ENCODE measurements around the gene TELO2.
"Not testable (repeated sequence)": the region's sequence is repeated elsewhere in the genome, so short reads cannot be mapped to it uniquely, and the experiment has no call there.

The TELO2 gene

DNA sequence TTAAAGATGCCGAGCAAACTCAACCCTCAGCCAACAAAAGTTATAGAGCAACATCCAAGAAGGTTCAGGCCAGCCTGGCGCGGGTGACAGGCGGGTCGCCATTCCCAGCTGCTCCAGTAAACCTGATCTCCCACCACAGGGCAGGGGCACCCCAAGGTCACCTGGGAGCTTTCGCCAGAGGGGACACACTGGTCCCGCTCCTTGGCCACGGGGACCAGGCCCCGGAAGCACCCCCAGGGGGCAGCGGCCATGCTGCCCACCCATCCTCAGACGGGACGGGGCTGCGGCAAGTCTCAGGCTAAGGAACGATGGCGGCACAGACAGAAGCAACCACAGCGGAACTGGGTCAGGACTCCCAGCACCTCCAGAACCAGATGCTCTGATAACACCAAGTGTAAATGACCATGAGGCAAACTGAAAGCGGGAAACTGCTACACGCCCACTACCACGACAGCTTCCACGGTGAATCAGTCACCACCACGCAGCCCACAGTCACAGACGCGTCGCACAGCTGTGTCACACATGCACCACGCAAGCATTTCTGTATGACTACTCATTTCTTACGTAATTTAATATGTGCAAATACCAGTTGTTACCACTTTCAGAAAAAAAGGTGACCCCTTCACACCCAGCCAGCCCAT is 34.7 kb upstream of the TELO2 start:
- DNase-seq: no peak

- DNase-seq: no peak
Measured at GRCh38 chr16:1458977-1459341, 34.2 kb upstream of the TELO2 start.

GRCh38 chr16:1459967-1460366 is 33.2 kb upstream of the TELO2 start:
- DNase-seq: no peak

GRCh38 chr16:1460602-1461138 is 32.5 kb upstream of the TELO2 start:
- no peak for DNase-seq

- DNase-seq: no peak
Measured at GRCh38 chr16:1461146-1461545, 32.0 kb upstream of the TELO2 start.

- DNase-seq: no peak
Measured at GRCh38 chr16:1464196-1464893, 28.8 kb upstream of the TELO2 start.

DNA sequence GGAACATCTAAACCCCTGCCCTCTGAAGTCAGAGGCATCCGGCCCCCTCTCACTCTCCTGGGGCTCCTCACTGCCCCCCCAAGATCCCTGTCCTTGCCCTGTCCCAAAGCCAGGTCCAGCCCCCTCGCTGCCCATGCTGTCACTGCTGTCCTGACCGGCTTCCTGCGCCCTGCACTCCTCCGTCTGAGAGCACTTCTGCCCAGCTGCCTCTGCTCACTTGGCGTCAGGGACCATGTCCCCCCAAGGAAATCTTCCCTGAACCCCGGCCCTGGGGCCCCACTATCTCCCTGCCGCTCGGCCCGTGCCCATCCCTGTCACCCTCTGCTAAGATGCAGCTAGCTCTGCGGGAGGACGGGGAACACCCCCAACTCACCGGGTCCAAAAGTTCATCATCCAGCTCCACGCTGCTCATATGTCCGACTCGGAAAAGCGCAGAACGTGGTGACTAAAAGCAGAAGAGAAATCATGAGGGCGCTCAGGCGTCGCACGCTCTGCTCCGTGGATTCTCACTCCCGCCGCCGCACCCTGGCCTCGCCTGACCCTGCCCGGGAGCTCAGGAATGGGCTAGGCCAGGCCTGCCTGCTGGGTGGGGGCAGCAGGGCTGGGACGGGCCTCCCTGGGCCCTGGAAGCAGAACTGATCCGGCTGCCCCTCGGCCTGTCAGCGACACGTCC is 28.1 kb upstream of the TELO2 start:
- no peak for DNase-seq

GRCh38 chr16:1465567-1465915 is 27.6 kb upstream of the TELO2 start:
- DNase-seq: no peak

- no peak for DNase-seq
Measured at GRCh38 chr16:1466054-1466453, 27.1 kb upstream of the TELO2 start.

DNA sequence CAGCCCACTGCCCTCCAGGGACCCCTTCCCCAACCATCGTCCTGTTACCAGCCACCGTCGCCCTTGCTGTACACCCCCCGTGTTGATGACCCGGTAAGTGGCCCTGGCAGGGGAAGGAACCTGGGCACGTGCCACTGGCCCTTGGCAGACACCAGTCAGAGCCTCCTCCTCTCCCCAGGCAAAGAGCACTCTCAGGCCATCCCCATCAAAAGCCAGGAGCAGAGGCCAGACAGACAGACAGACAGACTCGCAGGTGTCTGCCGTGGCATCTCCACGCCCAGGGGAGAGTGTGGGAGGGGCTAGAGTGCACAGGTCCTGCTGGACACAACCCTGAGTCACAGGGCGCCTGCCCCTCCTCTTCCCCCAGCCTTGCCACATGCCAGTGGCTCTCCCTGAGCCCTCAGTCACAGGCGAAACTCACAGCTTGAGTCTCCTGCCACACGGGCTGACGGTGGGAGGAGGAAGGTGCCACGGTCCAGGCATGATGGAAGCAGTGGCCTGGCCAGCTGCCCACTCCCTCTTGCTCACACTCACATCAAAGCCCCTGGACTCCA is 26.1 kb upstream of the TELO2 start:
- DNase-seq: no peak

- DNase-seq: no peak
Measured at GRCh38 chr16:1468426-1468810, 24.7 kb upstream of the TELO2 start.

DNA sequence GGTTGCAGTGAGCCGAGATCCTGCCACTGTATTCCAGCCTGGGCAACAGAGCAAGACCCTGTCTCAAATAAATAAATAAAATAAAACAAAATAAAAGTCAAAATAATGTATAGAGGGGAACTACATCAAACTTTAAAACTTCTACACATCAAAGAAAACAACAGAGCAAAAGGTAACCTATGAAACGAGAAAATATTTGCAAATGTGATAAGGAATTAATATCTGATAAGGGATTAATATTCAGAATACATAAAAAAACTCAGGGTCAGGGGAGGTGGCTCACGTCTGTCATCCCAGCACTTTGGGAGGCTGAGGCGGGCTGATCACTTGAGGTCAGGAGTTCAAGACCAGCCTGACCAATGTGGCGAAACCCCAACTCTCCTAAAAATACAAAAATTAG is 24.0 kb upstream of the TELO2 start:
- not testable (repeated sequence) for DNase-seq

- DNase-seq: no peak
Measured at GRCh38 chr16:1469693-1470201, 23.4 kb upstream of the TELO2 start.

DNA sequence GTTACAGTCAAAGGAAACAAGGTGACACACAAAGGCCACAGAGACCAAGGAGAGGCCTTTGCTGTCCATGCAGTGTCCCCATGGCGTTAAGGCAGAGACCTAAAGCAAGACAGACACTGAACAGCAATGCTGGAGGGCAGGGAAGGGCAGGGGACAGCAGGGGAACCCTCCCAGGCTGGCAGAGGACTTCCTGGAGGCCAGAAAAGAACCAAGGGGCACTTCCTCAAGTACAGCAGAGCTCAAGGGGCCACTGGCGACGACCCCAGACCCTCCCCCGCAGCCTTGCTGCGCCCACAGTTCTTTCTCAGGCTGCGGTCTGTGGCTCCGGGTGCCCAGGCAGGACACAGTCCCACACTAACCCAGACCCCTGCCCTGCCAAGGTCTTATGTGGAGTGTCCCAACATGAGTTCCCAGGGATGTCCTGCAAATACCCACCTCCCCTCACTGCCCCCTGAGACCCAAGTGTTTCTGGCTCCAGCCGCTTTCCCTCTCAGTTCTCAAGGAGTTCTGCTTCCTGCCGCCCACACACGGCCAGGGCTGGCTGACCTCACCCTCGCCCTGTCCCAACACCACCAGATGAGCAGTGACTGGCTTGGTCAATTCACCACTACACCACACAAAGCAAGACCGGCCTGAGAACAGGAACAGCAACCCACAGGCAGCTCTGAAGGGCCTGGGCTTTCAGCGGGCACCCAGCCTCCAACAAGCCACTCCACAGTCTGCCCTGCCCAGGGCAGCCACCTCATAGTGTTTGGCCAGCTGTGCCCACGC is 22.5 kb upstream of the TELO2 start:
- no peak for DNase-seq

GRCh38 chr16:1471569-1472194 is 21.5 kb upstream of the TELO2 start:
- no peak for DNase-seq

- no peak for DNase-seq
Measured at GRCh38 chr16:1472974-1473373, 20.2 kb upstream of the TELO2 start.

DNA sequence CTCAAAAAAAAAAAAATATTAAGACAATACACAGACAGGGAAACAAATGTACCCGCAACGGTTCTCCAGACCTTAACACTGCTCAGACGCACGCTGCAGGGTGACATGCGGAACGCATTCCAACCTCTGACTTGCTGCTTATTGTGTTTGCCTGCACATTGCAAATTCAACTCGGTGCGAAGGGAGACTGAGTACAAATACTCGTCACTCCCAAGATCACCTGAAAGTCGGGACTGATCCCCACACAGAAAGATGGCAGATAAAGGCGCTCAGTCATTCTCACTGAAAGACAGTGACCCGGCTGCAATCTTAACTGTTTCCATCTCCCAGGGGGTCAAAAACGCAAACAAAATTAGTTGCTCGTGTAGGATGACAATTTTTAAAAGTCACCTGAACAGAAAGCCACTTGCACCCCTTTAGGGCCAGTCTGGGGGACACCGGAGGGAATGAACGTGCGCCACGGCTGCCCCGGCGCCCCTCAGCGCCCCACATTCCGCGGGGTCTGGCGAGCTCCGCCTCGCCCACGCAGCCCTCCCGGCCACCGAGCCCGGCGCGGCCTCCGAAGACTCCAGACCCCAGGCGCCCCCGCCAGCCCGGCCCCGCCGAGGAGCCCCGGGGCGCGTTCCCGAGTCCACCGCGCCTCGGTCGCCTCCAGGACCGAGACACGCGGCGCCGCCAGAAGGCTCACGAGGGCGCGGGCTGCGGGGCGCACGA is 18.9 kb upstream of the TELO2 start:
- DNase-seq: no peak

DNA sequence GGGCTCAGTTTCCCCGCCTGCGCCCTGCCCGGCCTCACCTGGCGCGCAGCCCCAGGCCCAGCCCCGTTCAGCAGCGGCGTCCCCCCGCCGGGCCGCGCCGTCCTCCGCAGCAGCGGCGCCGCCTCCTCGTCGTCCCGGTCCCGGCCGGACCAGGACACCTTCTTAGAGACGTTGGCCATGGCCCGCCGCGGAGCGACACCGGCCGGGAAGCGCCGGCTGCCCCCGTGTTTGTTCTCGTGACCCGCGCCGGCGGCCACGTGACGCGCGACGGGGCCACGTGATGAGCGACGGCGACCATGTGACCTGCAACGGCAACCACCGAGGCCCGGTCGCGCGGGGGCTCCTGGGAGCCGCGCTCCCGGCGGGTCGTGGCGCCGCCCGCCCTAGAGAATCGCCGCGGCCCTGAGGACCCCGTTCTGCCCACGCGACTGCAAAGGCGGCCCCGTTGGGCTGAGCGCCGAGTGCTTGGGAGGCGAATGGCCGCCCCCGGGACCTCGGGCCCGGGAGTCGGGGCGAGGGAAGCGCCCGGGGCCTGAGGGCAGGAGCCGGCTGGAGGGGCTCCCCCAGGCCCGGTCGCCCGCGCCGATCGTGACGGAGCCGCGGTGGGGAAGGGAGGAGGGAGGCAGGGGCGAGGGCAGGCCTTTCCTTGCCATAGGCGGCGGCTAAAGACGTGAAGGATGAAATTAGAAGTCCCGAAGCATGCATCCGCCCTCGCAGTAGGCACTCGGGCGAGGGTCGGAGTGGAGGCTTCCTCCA is 18.2 kb upstream of the TELO2 start, which contains the start of gene CLCN7:
TSS of gene CLCN7 (minus strand) at position 233 of the 756 bp plus-strand sequence. CDS start at position 179, 54 bp downstream.
- DNase-seq: peak; percentile 30

GRCh38 chr16:1475552-1476114 is 17.5 kb upstream of the TELO2 start:
- no peak for DNase-seq

- no peak for DNase-seq
Measured at GRCh38 chr16:1477033-1477432, 16.1 kb upstream of the TELO2 start.

All from NCI-H526 treated with DMSO at 0.1 percent for 48 hours (cell line).